ENCODE data around the gene MEG3.

Gene MEG3

DNA sequence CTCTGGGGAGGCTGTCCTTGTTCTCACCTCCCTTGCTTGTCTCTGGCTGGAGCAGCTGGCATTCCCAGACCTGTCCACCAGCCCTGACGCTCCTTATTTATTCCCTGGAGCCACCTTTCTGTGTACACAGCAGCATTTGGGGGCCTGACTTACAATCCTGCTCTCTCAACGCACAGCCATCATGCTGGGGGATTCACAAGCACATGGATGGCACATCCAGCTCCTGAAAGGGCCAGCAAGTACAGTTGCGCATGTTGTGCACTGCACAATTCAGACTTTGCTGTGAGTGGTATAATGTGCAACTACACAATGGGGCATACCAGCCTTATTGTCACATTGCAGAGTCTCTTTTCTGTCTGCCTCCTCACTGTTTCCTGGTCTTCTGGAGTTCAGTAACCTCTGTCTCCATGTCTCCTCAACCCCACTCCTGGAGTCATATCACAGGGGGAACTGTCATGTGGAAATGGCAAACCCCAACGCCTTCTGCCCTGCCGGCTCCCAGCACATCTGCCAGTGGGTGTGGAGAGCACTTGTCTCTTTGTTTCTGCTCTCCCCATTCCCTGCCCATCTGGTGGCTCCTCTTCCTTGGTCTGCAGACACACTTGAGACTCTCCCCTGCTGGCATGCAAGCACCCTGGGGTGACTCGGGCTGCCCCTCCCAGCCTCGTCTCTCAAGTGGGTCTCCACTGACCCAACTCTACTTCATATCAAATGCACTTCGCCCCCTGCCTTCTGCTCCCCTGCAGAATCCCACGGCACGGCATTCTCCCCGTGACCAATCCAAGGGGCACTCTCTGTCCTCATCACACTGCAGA lies 41.2 kb upstream of the MEG3 start:
- DNase-seq (ENCODE audit: low read depth), result no peak
- H3K4me3 ChIP-seq (ENCODE audit: low read depth, low read length), result no peak overlapping the region
- TF ChIP-seq, protein P1, sequence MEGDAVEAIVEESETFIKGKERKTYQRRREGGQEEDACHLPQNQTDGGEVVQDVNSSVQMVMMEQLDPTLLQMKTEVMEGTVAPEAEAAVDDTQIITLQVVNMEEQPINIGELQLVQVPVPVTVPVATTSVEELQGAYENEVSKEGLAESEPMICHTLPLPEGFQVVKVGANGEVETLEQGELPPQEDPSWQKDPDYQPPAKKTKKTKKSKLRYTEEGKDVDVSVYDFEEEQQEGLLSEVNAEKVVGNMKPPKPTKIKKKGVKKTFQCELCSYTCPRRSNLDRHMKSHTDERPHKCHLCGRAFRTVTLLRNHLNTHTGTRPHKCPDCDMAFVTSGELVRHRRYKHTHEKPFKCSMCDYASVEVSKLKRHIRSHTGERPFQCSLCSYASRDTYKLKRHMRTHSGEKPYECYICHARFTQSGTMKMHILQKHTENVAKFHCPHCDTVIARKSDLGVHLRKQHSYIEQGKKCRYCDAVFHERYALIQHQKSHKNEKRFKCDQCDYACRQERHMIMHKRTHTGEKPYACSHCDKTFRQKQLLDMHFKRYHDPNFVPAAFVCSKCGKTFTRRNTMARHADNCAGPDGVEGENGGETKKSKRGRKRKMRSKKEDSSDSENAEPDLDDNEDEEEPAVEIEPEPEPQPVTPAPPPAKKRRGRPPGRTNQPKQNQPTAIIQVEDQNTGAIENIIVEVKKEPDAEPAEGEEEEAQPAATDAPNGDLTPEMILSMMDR (IDR thresholded peaks at IDR 0.05; ENCODE audit: low read depth, low read length, missing control alignments), result no peak

DNA sequence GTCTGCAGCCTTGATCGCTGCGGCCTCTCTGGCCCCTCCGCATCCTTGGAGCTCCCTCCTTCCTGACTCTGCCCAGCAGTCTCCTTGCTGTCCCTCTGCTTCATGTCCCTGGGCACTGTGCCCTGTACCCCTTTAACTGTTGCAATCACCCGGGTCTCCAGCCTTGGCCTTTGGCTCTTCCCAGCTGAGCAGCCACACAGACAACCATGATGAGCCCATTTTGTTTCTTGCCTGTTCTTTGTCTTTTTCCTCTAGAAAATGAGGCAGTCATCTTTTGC lies 40.6 kb upstream of the MEG3 start:
- no peak overlapping the region for H3K4me3 ChIP-seq (ENCODE audit: low read depth, low read length)
- TF ChIP-seq, protein P1 (IDR thresholded peaks at IDR 0.05; ENCODE audit: low read depth, low read length, missing control alignments), result no peak
- DNase-seq (ENCODE audit: low read depth), result no peak

DNA sequence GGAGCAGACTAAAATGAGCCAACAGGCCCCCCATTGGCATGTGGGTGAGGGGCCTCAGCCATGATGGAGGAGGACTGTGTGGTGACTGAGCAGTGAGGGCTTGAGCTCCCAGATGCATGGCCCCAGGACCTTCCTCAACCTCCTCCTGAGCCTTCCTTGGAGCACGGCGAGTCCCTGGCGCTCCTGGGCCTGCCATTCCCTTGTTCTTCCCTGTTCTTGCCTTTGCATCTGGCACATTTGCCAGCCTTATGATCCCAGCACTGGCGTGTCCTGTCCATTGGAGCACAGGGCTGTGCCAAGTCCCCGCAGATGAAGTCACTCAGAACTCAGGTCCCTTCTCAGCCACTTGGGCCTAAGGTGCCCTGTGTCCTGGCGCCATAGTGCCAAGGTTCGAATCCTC lies 40.3 kb upstream of the MEG3 start:
- DNase-seq (ENCODE audit: low read depth), result no peak
- TF ChIP-seq, protein P1 (IDR thresholded peaks at IDR 0.05; ENCODE audit: low read depth, low read length, missing control alignments), result no peak
- H3K4me3 ChIP-seq (ENCODE audit: low read depth, low read length), result no peak overlapping the region

DNA sequence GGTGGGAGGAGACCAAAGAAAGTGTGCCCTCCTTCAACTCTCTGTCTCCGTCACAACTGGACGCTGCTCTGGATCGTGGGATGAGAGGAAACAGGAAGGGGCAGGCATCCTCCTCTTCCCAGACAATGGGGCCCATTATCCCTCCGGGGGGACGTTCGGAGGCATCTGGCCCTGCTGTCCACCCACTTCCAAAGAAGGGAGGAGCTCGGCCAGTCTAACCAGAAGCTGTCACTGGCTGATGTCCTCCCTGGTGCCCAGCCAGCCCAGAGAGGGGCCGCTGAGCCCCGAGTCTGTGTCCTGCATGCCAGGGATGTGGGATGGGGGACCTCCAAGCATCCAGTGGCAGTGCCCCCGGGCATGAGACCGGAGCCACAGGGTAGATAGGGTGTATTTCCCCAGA lies 39.8 kb upstream of the MEG3 start:
- DNase-seq (ENCODE audit: low read depth), result no peak
- no peak overlapping the region for H3K4me3 ChIP-seq (ENCODE audit: low read depth, low read length)
- TF ChIP-seq, protein P1 (IDR thresholded peaks at IDR 0.05; ENCODE audit: low read depth, low read length, missing control alignments), result no peak

DNA sequence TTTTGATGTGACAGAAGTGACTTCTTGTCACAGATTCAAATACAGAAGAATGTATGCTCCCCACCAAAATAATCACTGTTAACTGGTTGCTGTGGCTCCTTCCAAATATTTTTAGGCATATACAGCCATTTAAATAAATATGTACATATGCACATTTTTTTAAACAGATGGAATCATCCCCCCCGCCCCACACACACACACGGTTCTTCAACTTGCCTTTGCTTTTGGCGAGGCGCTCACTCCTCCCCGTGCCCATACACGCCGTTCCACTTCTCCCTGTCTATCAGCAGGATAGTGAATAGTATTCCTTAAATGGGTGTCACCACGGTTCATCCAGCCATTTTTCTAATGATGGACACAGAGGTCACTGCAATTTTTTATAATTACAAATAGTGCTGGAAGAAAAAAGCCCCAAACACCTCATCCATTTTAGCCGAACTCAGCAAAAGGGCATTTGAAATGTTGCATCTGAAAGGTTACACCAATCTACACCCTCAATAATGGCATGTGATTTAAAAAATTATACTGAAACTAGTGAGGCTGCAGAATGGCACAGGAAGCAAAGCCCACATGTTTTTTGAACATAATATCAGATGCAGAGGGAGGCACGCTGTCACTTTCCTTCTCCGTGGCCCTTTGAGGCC lies 39.2 kb upstream of the MEG3 start:
- TF ChIP-seq, protein P1 (IDR thresholded peaks at IDR 0.05; ENCODE audit: low read depth, low read length, missing control alignments), result no peak
- no peak overlapping the region for H3K4me3 ChIP-seq (ENCODE audit: low read depth, low read length)
- DNase-seq (ENCODE audit: low read depth), result no peak

DNA sequence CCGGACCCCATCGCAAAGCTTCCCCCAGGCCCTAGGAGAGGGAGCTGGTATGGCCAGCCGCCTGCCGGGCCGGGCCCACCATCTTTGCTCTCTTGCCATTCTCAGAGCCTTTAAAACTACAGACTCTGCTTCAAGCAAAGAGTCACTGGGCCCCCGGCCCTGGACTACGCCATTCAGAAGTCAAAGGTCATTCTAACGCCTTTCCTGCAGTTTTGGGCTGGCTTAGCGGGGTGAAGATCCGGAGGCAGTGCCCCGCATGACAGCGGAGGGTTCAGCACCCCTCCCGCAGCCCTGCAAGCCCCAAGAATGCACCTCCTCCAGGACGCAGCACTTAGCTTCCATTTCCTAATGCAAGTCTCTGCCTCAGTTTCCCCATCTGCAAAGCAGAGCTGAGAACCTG lies 38.3 kb upstream of the MEG3 start:
- TF ChIP-seq, protein P1 (IDR thresholded peaks at IDR 0.05; ENCODE audit: low read depth, low read length, missing control alignments), result no peak
- H3K4me3 ChIP-seq (ENCODE audit: low read depth, low read length), result no peak overlapping the region
- no peak for DNase-seq (ENCODE audit: low read depth)

DNA sequence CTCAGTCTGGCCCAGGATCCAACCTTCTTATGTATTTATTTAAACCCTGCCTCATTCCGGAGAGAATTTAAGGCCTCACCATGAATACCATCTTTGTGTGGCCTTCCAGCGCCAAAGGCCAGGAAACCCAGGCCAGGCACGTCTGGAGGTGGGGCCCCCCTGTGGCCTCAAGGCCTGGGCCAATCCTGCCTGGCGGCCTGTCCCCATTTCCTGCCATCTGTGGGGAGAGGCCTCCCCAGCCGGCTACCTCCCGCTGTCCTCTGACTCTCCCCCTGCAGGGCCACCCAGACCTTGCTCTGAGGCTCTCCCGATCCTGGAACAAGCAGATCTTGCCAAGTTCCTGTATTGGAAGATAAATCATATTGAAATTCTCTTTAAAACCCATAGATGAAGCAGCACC lies 37.4 kb upstream of the MEG3 start:
- no peak overlapping the region for H3K4me3 ChIP-seq (ENCODE audit: low read depth, low read length)
- DNase-seq (ENCODE audit: low read depth), result no peak
- TF ChIP-seq, protein P1 (IDR thresholded peaks at IDR 0.05; ENCODE audit: low read depth, low read length, missing control alignments), result no peak
